Ascending aorta (tissue), 2 donors: Measurements from ENCODE around the gene B4GALT5. TPM values are rescaled to one million over a fixed set of nuclear protein-coding genes. Genes with fewer than 3 reads are reported as not detected.
"Not testable (repeated sequence)": the region's sequence is repeated elsewhere in the genome, so short reads cannot be mapped to it uniquely, and the experiment has no call there.

ENCODE experiments used
- DNase-seq, 2 donors: peaks; one replicate each; pipeline ENCODE4 v3.0.0-alpha.2; 2019; ENCODE audit warnings: low spot score in 2 of 2
- H3K27ac ChIP-seq, 2 donors: fragments of 200-600 bp; sonication (generic); one replicate each; pipeline ENCODE4 v1.5.1; 2016 to 2017; ENCODE audit warnings: mild to moderate bottlenecking in 1 of 2
- H3K27me3 ChIP-seq: fragments of 200-600 bp; sonication (generic); one replicate; pipeline ENCODE4 v1.5.1; 2017
- H3K36me3 ChIP-seq, 2 donors: fragments of 200-600 bp; sonication (generic); one replicate each; pipeline ENCODE4 v1.5.1; 2016
- H3K4me1 ChIP-seq, 2 donors: fragments of 200-600 bp; sonication (generic); one replicate each; pipeline ENCODE4 v1.5.1; 2016 to 2017; ENCODE audit warnings: mild to moderate bottlenecking in 1 of 2
- H3K4me3 ChIP-seq, 2 donors: fragments of 200-600 bp; sonication (generic); one replicate each; pipeline ENCODE4 v1.5.1; 2016 to 2017; ENCODE audit warnings: mild to moderate bottlenecking in 1 of 2
- H3K9me3 ChIP-seq, 2 donors: fragments of 200-600 bp; sonication (generic); one replicate each; pipeline ENCODE4 v1.5.1; 2016
- CTCF ChIP-seq, 3 experiments: fragments of 200-600 bp in 2 of 3; fragments of 450-650 bp in 1 of 3; sonication (generic) in 2 of 3; IDR thresholded peaks; one replicate each; pipeline ENCODE4 v1.5.1; 2016 to 2019; ENCODE audit warnings: antibody characterized with exemption in 3 of 3, mild to moderate bottlenecking in 1 of 3, moderate library complexity in 1 of 3
- intact Hi-C: fragments of 100-400 bp; cut with DNase I; formaldehyde crosslinking; loops from one replicate; pipeline ENCODE4 v1.15.1; 2023
- total RNA-seq: library from RNA; depleted of rRNA; stranded (reverse); fragments of >200 nt; gene quantifications from one replicate; pipeline ENCODE4 v1.1.0, GENCODE V29; 2016

Gene B4GALT5
- total RNA-seq, 1 donor from 2014 or later: 15.0 TPM

DNA sequence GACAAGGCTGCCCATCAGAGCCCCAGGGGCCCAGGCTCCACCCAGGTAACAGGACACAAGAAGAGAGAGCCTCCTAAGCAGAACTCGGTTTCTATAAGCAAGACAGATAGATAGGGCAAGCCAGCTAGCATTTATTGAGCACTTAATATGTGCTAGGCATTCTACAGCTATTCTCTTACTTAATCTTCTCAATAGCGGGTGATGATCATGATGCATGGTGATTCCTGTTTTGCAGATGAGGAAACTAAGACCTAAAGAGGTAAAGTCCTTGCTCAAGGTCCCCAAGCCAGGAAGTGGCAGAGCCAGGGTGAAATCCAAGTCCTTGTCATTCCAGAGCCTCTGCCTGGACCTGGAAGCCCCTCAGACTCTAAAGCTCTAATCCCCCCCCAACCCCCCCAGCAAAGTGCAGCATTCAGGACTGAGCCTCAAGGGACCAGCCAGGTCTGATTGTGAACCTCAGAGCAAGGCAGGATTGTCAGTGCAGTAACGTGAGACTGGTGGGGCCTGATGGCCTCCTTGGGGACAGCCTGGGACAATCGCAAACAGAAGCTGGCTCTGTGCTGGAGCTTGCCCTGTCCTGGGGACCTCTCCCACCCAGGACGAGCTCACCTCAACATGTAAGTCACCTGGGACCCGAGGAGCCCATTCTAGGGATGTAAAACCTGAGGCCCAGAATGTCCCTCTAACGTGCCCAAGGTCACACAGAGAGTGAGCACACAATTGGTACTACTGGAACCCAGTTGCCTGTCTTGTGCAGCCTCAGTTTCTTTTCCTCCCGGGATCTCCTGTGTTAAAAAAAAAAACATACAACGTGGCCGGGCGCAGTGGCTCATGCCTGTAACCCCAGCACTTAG lies 97.3 kb downstream of the B4GALT5 start:
- DNase-seq: no peak
- Histone ChIP-seq H3K27ac (no peak overlapping the region), H3K9me3 (no peaks in the 10 kb centered on the region), H3K36me3 (no peaks in the 10 kb centered on the region), H3K4me1 (peaks cover 0 to 3% of the 10 kb centered on the region in 2 donors), H3K4me3 (no peak overlapping the region), H3K27me3 (no peaks in the 10 kb centered on the region)
- intact Hi-C loops: no loop called here
- no peak for TF ChIP-seq CTCF (IDR thresholded peaks at IDR 0.05)

DNA sequence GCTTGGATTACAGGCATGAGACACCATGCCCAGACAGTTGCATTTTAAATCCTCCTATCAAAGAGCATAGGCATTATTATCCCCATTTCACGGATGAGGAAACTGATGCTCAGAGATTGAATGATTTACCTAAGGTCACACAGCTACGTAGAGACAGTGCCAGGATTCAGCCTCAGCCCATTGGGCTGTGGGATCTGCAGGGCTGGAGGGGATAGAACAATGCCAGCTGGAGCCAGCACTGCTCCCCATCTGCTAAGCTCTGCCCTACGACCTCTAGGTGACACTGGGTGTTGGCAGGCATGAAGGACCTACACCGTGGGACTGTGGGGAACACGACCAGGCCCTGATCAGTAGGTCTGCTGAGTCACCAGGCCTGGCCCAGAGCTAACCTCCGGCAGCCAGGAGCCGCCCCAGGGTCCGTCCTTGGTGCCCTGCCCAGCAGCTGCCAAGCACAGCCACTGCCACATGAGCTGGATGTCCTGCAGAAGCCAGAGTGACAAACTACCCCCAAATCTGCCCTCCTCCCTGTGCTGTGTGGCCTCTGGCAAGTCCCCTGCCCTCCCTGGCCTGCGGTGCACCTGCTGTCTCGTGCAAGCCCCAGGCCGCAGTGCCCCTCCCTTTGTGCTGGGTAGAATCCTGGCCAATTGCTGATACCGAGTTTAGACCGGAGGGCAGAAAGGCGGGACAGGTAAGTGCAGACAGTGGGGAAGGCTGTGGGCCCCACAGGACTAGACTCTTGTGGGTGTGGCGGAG lies 98.1 kb downstream of the B4GALT5 start:
- no peaks in the 10 kb centered on the region for H3K27me3 ChIP-seq
- no peaks in the 10 kb centered on the region for H3K9me3 ChIP-seq
- DNase-seq: peak in 1 of 2 donors; percentile 76
- no peak overlapping the region for H3K27ac ChIP-seq
- H3K4me3 ChIP-seq: no peak overlapping the region
- no peaks in the 10 kb centered on the region for H3K36me3 ChIP-seq
- peak in 1 of 3 experiments; percentile 17 for TF ChIP-seq CTCF (IDR thresholded peaks at IDR 0.05)
- peaks cover 0 to 7% of the 10 kb centered on the region in 2 donors for H3K4me1 ChIP-seq
- intact Hi-C loops: no loop called here

- H3K27ac ChIP-seq, intact Hi-C loops, H3K27me3 ChIP-seq, H3K9me3 ChIP-seq, H3K4me1 ChIP-seq, H3K36me3 ChIP-seq, H3K4me3 ChIP-seq, DNase-seq: not testable (repeated sequence)
Observed at GRCh38 chr20:49615051-49615400, 98.7 kb downstream of the B4GALT5 start.

DNA sequence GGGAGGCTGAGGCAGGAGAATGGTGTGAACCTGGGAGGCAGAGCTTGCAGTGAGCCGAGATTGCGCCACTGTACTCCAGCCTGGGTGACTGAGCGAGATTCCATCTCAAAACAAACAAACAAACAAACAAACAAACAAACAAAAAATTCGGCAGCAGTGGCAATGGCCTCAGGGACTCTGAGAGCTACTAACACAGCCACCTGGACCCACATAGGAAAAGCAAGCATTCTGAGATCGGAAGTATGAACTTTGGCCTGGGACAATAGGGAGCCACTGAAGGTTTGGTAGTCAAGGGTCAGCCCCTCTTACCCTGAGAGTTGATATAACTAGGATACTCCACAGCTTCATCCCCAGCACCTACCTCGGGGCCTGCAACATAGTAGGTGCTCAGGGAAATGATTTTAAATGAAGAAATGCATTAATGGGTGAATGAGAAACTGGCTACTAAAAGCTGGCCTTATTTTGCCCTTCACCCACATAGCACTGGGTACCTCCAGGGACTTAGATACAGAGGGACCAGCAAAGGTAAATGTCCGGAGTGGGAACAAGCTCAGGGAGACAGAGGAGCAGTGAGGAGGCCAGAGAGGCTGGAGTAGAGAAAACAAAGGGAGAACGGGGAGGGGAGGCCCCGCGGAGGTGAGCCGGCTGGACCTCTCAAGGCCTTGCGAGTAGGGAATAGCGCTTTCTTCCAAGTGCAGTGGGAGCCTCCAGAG lies 99.2 kb downstream of the B4GALT5 start:
- DNase-seq: no peak
- intact Hi-C loops: loop anchor here (1.0 to 5.0 kb wide), 2 partner anchors 99 to 208 kb away; partner anchors contain the start of gene B4GALT5
- H3K9me3 ChIP-seq: no peaks in the 10 kb centered on the region
- TF ChIP-seq CTCF (IDR thresholded peaks at IDR 0.05): no peak
- no peak overlapping the region for H3K4me3 ChIP-seq
- no peaks in the 10 kb centered on the region for H3K27me3 ChIP-seq
- peaks cover 0 to 7% of the 10 kb centered on the region in 2 donors for H3K4me1 ChIP-seq
- no peak overlapping the region for H3K27ac ChIP-seq
- no peaks in the 10 kb centered on the region for H3K36me3 ChIP-seq

GRCh38 chr20:49612127-49612738 lies 101.4 kb downstream of the B4GALT5 start:
- H3K27ac ChIP-seq: no peak overlapping the region
- H3K4me1 ChIP-seq: peaks cover 0 to 10% of the 10 kb centered on the region in 2 donors
- DNase-seq: no peak
- H3K9me3 ChIP-seq: no peaks in the 10 kb centered on the region
- no peaks in the 10 kb centered on the region for H3K36me3 ChIP-seq
- TF ChIP-seq CTCF (IDR thresholded peaks at IDR 0.05): no peak
- intact Hi-C loops: loop anchor here (5.0 kb wide), 1 partner anchor 210 kb away; no protein-coding TSS in a partner anchor
- no peaks in the 10 kb centered on the region for H3K27me3 ChIP-seq
- no peak overlapping the region for H3K4me3 ChIP-seq

DNA sequence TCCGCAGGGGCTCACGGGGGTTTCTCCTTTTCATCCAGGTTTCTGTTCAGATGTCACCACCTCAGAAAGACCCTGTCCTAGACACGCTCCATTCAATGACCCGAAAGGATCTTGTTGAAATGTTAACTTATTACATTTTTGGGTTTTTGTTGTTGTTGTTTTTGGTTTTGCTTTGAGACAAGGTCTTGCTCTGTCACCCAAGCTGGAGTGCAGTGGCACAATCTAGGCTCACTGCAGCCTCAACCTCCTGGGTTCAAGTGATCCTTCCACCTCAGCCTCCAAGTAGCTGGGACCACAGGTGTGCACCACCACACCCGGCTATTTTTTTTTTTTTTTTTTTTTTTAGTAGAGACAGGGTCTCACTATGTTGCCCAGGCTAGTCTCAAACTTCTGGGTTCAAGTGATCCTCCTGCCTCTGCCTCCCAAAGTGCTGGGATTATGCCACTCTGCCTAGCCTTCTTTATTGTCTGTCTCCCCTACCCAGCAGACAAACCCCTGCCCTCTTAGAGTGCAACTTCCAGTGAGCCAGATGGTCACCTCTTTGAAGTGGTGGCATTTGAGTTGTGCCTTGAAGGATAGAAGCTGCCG lies 102.0 kb downstream of the B4GALT5 start:
- not testable (repeated sequence) for H3K4me1 ChIP-seq, H3K27ac ChIP-seq, DNase-seq, H3K27me3 ChIP-seq, H3K36me3 ChIP-seq, H3K9me3 ChIP-seq
- peak overlapping the region in 1 of 2 donors; percentile 35 for H3K4me3 ChIP-seq
- intact Hi-C loops: loop anchor here (1.0 to 5.0 kb wide), 5 partner anchors 211 to 317 kb away; no protein-coding TSS in a partner anchor
